Measurements from ENCODE around the gene ELMO1. TPM values are rescaled to one million over a fixed set of nuclear protein-coding genes. Genes with fewer than 3 reads are reported as not detected.

The ELMO1 gene
- total RNA-seq, 1 experiment from 2014 or later = 1.1 TPM

DNA sequence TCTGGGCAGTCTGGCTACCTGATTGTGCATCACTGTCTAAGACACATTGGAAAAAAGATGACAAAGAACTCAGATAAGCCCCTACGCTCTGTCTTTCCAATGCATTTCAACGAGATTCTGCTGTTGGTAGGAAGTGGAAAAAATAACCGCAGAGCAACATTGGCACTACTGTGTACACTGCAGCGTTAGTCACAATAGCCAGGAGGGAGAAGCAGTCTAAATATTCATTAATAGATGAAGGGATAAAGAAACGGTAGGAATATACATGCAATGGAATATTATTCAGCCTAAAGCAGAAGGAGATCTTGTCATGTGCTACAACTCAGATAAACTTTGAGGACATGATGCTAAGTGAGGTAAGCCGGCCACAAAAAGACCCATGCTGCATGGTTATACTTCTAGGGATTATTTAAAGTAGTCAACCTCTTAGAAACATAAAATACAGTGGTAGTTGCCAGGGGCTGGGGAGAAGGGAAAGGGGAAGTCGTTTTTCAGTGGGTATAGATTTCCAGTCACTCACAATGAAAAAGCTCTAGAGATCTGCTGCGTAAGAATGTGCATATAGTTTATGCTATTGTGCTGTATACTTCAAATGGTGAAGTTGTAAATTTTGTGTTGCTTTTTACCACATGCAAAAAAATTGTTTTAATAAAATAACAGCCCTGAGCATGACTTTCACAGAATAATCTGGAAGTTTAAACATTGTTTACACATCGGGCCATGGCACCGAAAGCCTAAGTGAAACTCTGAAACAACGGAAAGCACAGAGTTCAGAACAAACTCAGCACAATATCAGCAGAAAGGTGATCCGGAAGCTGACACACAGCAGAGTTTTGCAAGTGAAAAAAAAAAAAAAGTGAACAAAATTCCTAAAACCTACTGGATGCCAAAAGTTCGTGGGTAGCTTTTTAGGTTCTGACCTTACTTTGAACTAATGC lies 40.1 kb downstream of the ELMO1 start (continued):
- TF ChIP-seq YY1 (IDR thresholded peaks at IDR 0.05; ENCODE audit: extremely low read depth, insufficient replicate concordance, low read depth, low read length) (no peak), POLR2AphosphoS5 (IDR thresholded peaks at IDR 0.05; ENCODE audit: low read depth, low read length) (no peak), SP1 (IDR thresholded peaks at IDR 0.05; ENCODE audit: low read depth) (no peak), CTCF (IDR thresholded peaks at IDR 0.05 in 2 of 3, conservative IDR thresholded peaks at IDR 0.05 in 1 of 3; ENCODE audit: borderline replicate concordance in 1 of 3, insufficient read depth in 1 of 3, low read depth in 2 of 3, low read length in 2 of 3) (no peak), EGR1 (IDR thresholded peaks at IDR 0.05; ENCODE audit: low read depth) (no peak), ATF3 (IDR thresholded peaks at IDR 0.05) (no peak), SIN3A (IDR thresholded peaks at IDR 0.05; ENCODE audit: low read depth) (no peak), RAD21 (IDR thresholded peaks at IDR 0.05; ENCODE audit: low read depth) (no peak), ZFX (IDR thresholded peaks at IDR 0.05) (no peak)

DNA sequence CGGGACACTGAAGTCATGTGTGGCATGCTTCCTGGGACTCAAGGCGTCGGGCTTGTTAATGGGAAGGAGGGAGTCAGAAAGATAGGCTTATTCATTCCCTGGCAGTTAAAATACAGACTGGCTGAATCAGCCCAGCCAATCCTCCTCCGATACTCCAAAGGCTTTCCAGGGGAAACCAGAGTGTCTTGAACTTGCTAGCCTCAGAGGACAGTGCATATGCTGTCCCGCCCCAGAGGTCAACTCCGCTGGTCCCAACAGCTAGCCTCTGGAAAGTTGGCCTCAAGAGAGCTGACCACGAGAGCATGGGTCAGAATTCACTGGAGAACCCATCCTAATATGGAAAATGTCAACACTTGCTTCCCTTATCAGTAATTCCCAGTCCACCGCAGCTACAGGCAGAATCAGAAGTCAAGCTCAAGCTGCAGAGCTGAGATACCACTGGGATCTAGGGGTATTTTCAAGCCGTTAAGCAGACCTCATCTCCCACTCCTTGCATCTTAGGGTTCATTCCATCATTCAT lies 43.0 kb downstream of the ELMO1 start:
- no TSS peak for BruUV-seq (replicated peaks)
- Histone ChIP-seq H3K4me2 (ENCODE audit: low read length) (no peak overlapping the region), H4K20me1 (ENCODE audit: insufficient read depth) (no peaks in the 10 kb centered on the region), H3K27ac (ENCODE audit: low read depth, low read length) (no peak overlapping the region), H3K27me3 (ENCODE audit: insufficient read depth, low read length) (peaks cover 16% of the 10 kb centered on the region), H3K36me3 (ENCODE audit: control insufficient read depth in 1 of 2, insufficient read depth in 2 of 2, low read length in 2 of 2) (no peaks in the 10 kb centered on the region), H3K4me1 (ENCODE audit: control insufficient read depth in 1 of 2, insufficient read depth in 2 of 2, low read length in 2 of 2) (no peaks in the 10 kb centered on the region), H3K9me3 (ENCODE audit: control insufficient read depth in 1 of 2, insufficient read depth in 1 of 2, low read depth in 1 of 2, low read length in 2 of 2) (no peaks in the 10 kb centered on the region), H3K9me2 (ENCODE audit: insufficient read depth) (no peaks in the 10 kb centered on the region), H3K9ac (ENCODE audit: low read length) (no peak overlapping the region), H3K79me2 (ENCODE audit: insufficient read depth, low read length) (no peaks in the 10 kb centered on the region), H3K4me3 (replicated peaks in 1 of 2; ENCODE audit: low read depth in 1 of 2, low read length in 2 of 2) (no peak overlapping the region), H2AFZ (ENCODE audit: low read depth, low read length, poor library complexity, severe bottlenecking) (no peak overlapping the region)
- DNase-seq (ENCODE audit: low read depth, low spot score) (no peak), ATAC-seq (no peak)
- ChIA-PET POLR2A (no interaction called here), RAD21 (ENCODE audit: low non-redundant PET in 1 of 2, low total read pairs in 2 of 2, uncharacterized antibody in 2 of 2, unreplicated experiment in 2 of 2) (no interaction called here), CTCF (no interaction called here)
- intact Hi-C loops (cut with micrococcal nuclease) = no loop called here
- no peak for TF ChIP-seq ELF1 (IDR thresholded peaks at IDR 0.05; ENCODE audit: borderline replicate concordance, low read depth)
